ENCODE results near the gene ZGPAT. TPM values are rescaled to one million over a fixed set of nuclear protein-coding genes. Genes with fewer than 3 reads are reported as not detected.
A peak's percentile ranks its signal among the peaks of the same experiment; 100 is the strongest.
"Not testable (repeated sequence)": the region's sequence is repeated elsewhere in the genome, so short reads cannot be mapped to it uniquely, and the experiment has no call there.

Gene ZGPAT
- polyA plus RNA-seq, 6 donors from 2014 or later = 25.5 to 58.2 (median 28.1) TPM

DNA sequence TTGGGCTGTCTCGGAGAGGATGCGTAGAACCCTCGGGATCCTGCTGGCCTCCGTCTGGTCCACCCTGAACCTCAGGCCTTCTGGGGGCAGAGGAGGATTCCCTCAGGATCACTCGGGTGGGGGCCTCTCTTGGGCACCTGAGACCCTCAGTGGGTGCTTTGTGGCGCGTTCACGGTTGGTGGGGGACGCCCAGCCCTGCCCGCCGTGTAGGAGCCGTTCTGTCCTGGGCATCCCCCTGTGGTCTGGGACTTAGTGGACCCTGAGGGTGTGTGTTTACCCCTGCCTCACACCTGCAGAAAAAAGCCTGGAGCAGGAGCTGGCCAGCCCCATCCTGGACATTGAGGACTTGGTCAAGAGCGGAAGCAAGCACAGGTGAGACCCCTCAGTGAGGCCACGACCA lies 42.1 kb upstream of the ZGPAT start:
- ATAC-seq (ENCODE audit: low read depth in 2 of 2) (no peak), DNase-seq (no peak)
- Mint-ChIP-seq H3K27me3 (no peaks in the 10 kb centered on the region), H3K27ac (peak overlapping the region in 1 of 6 donors; percentile 29), H3K36me3 (peaks cover 5 to 8% of the 10 kb centered on the region in 2 donors), H3K9me3 (peaks cover 0 to 1% (median 0%) of the 10 kb centered on the region in 7 donors), H3K4me1 (peaks cover 0 to 8% (median 4%) of the 10 kb centered on the region in 3 donors), H3K4me3 (no peak overlapping the region)

DNA sequence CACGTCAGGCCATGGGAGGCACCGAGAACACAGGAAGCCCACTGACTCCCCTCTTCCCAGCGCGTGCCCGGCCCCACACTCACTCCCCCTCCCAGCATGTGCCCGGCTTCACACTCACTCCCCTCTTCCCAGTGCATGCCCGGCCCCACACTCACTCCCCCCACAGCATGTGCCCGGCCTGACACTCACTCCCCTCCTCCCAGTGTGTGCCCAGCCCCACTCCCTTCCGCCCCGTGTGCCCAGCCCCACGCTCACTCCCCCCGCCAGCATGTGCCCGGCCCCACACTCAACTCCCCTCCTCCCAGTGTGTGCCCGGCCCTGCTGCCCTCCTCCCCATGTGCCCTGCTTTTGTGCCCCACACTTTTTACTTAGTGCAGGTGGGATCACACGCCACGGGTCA lies 40.0 kb upstream of the ZGPAT start:
- peaks cover 0 to 1% (median 0%) of the 10 kb centered on the region in 7 donors for H3K9me3 Mint-ChIP-seq
- H3K36me3 Mint-ChIP-seq = peaks cover 5 to 8% of the 10 kb centered on the region in 2 donors
- no peak for ATAC-seq (ENCODE audit: low read depth in 2 of 2)

DNA sequence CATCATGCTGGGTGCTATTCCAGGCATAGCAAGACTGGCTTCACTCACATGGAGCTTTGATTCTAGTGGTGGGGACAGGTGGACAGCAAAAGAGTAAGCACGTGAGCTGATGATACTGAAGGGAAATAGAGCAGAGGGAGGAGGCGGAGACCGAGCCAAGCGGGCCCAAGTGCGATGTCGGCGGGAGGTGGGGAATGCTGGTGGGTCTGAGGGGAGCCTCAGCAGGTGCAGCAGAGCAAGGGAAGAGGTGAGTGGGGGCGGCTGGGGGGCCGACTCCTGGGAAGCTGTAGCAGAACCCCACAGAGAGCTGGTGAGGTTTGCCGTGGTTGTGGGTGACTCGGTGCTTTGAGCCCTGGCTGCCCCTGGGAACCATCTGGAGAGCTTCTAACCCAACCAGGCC lies 39.5 kb upstream of the ZGPAT start:
- Mint-ChIP-seq H3K27ac (no peak overlapping the region), H3K4me1 (peaks cover 0 to 4% (median 4%) of the 10 kb centered on the region in 3 donors), H3K9me3 (peaks cover 0 to 1% (median 0%) of the 10 kb centered on the region in 7 donors), H3K36me3 (peaks cover 5 to 8% of the 10 kb centered on the region in 2 donors), H3K4me3 (no peak overlapping the region), H3K27me3 (no peaks in the 10 kb centered on the region)
- ATAC-seq (ENCODE audit: low read depth in 2 of 2) = no peak
- no peak for DNase-seq

More for the DNA sequence above, 40.0 kb upstream of the ZGPAT start:
- no peaks in the 10 kb centered on the region for H3K27me3 Mint-ChIP-seq
- H3K4me3 Mint-ChIP-seq = no peak overlapping the region
- no peak for DNase-seq
- peaks cover 0 to 4% (median 4%) of the 10 kb centered on the region in 3 donors for H3K4me1 Mint-ChIP-seq
- H3K27ac Mint-ChIP-seq = no peak overlapping the region

DNA sequence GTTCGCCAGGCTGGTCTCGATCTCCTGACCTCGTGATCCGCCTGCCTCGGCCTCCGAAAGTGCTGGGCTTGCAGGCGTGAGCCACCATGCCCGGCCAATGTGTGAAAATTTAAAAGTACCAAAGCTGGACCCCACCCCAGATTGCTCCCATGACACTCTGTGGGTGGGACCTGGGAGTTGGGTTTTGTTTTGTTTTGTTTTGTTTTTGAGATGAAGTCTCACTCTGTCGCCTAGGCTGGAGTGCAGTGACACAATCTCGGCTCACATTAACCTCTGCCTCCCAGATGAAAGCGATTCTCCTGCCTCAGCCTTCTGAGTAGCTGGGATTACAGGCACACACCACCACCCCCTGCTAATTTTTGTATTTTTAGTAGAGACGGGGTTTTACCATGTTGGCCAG lies 36.1 kb upstream of the ZGPAT start:
- H3K36me3 Mint-ChIP-seq = peaks cover 5 to 18% of the 10 kb centered on the region in 2 donors
- H3K9me3 Mint-ChIP-seq; H3K4me3 Mint-ChIP-seq; H3K4me1 Mint-ChIP-seq; ATAC-seq (ENCODE audit: low read depth in 2 of 2); H3K27ac Mint-ChIP-seq; DNase-seq; H3K27me3 Mint-ChIP-seq: not testable (repeated sequence)

DNA sequence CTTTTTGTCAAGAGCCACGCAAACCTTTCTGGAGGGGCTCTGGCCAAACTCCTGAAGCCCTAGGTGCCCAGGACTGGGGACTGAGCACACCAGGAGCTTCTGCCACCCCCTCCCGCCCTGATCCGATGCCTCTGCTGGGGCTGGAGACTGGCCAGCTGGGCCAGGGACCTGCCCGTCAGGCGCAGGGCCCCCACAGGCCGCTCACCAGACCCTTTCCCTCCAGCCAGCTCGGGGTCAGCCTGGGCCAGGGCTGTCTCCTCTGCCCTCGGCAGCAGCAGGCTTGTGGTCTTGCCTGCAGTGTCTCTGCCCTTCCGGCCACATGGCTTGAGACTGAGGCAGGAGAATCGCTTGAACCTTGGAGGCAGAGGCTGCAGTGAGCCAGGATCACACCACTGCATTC lies 35.2 kb upstream of the ZGPAT start:
- no peak for ATAC-seq (ENCODE audit: low read depth in 2 of 2)
- DNase-seq = no peak
- H3K4me3 Mint-ChIP-seq = no peak overlapping the region
- H3K36me3 Mint-ChIP-seq = peaks cover 5 to 18% of the 10 kb centered on the region in 2 donors
- H3K27ac Mint-ChIP-seq = no peak overlapping the region
- H3K4me1 Mint-ChIP-seq = peaks cover 0 to 4% (median 4%) of the 10 kb centered on the region in 3 donors
- no peaks in the 10 kb centered on the region for H3K27me3 Mint-ChIP-seq
- H3K9me3 Mint-ChIP-seq = peaks cover 0 to 1% (median 0%) of the 10 kb centered on the region in 7 donors

DNA sequence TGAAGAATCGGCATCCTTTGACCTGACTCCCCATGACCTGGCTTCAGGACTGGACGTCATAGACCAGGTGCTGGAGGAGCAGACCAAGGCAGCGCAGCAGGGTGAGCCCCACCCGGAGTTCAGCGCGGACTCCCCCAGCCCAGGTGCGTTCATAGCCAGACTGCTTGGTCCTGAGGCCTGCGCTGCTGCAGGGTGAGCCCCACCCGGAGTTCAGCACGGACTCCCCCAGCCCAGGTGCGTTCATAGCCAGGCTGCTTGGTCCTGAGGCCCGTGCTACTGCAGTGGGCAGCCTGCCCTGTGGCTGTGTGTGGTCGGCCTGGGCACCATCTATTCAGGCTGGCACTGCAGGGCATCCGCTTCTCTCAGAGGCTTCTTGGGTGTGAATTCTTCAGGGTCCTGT lies 33.9 kb upstream of the ZGPAT start:
- Mint-ChIP-seq H3K36me3 (peaks cover 0 to 11% of the 10 kb centered on the region in 2 donors), H3K9me3 (no peaks in the 10 kb centered on the region), H3K27ac (peak overlapping the region in 1 of 6 donors; percentile 76), H3K4me3 (no peak overlapping the region), H3K4me1 (peaks cover 0 to 4% (median 0%) of the 10 kb centered on the region in 3 donors), H3K27me3 (no peaks in the 10 kb centered on the region)
- ATAC-seq (ENCODE audit: low read depth in 2 of 2) = no peak
- no peak for DNase-seq

DNA sequence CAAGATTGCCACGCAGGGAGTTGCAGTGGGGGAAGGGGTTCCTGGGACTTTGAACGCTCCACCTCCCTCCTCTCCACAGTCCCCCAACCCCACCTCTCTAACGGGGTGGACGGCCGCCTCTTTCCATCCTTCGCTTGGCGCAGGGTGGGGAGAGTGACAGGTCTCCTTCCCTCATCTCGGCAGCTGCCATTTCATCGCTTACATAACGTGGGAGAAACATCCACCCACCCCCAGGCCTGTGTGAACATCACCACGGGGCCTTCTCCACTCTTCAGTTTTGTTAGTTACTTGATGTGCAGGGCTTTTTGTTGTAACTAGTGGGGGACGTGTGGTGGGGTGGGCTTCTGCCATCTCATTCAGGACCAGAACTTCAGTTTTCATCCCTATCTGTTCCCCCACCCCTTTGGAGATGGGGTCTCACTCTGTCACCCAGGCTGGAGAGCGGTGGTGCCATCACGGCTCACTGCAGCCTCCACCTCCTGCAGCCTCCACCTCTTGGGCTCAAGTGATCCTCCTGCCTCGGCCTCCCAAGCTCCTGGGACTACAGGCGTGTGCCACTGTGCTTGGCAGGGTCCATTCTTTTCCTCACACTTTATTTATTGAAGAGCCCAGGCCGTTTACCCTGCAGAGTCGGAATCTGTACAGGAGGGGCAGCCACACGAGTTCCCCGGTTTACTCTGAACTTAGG lies 32.0 kb upstream of the ZGPAT start:
- Mint-ChIP-seq H3K9me3 (no peaks in the 10 kb centered on the region), H3K4me1 (no peaks in the 10 kb centered on the region), H3K27me3 (no peaks in the 10 kb centered on the region), H3K27ac (no peak overlapping the region), H3K36me3 (peaks cover 0 to 11% of the 10 kb centered on the region in 2 donors), H3K4me3 (peak overlapping the region in 1 of 8 donors; percentile 66)
- ATAC-seq (ENCODE audit: low read depth in 2 of 2) (no peak), DNase-seq (no peak)

DNA sequence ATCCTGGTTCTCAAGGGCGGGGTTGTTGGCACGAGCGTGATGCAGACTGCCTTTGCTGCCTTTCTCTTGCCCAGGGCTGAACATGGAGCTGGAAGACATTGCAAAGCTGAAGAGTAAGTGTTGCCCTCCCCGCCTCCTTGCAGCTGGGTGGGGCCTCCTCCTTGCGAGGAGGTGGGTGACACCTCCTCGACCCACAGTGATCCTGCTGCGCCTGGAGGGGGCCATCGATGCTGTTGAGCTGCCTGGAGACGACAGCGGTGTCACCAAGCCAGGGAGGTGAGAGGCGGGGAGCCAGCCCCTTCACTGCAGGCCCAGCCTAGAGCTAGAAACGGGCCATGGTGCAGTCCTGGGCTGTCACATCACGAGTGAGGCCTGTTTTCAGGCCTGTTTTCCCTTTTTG lies 29.8 kb upstream of the ZGPAT start:
- DNase-seq (no peak), ATAC-seq (ENCODE audit: low read depth in 2 of 2) (no peak)
- Mint-ChIP-seq H3K36me3 (peaks cover 0 to 11% of the 10 kb centered on the region in 2 donors), H3K27ac (peak overlapping the region in 1 of 6 donors; percentile 67), H3K9me3 (no peaks in the 10 kb centered on the region), H3K4me1 (no peaks in the 10 kb centered on the region), H3K27me3 (no peaks in the 10 kb centered on the region), H3K4me3 (no peak overlapping the region)

DNA sequence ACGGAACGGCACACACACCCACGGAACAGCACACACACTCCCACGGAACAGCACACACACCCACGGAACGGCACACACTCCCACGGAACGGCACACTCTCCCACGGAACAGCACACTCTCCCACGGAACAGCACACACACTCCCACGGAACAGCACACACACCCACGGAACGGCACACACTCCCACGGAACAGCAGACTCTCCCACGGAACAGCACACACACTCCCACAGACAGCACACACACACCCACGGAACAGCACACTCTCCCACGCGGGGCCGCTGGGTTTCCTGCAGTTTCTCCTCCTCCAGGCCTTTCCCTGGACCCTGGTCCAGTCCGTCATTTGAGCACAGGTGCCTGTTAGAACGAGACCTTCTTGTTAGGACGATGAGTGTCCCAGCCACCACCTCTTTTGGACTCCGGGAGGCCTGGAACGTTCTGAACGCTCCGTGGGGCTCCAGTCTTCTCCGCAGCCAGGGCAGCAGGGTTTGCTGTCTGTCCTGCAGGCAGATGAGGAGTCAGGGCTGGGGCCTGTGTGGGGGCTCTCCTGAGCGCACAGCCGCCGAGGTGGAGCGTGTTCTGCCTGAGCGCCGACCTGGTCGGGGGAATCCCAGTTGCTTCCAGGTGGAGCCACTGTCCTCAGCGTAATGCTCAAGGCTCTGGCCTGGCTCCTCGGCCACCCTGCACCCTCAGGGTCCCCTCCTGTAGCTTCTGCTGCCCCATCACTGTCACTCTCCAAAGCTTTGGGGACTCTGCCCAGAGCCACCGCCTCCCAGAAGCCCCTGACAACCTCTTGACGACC lies 29.0 kb upstream of the ZGPAT start:
- H3K27ac Mint-ChIP-seq = no peak overlapping the region
- H3K36me3 Mint-ChIP-seq = peaks cover 0 to 11% of the 10 kb centered on the region in 2 donors
- H3K4me3 Mint-ChIP-seq = no peak overlapping the region
- no peak for ATAC-seq (ENCODE audit: low read depth in 2 of 2)
- DNase-seq = no peak
- H3K9me3 Mint-ChIP-seq = no peaks in the 10 kb centered on the region
- H3K4me1 Mint-ChIP-seq = no peaks in the 10 kb centered on the region
- H3K27me3 Mint-ChIP-seq = no peaks in the 10 kb centered on the region

DNA sequence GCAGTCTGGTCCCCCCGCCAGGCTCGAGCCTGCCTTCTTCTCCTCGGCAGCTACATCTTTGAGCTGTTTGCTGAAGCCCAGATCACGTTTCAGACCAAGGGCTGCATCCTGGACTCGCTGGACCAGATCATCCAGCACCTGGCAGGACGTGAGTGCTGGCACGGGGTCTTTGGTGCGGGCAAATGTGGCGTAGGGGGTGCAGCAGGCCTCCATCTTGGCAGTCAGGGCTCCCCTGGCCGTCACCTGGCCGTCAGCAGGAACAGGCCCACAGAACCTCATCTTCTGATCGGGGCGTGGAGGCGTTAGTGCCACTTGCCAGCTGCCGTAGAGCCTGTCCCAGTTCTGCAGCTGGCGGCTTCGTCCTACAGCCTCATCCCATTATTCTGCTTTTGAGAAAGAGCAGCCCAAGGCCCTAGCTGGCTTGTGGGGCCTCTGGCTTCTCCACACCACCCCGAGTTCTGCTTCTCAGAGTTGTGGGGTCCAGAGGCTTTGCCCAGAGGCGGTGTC lies 28.0 kb upstream of the ZGPAT start:
- DNase-seq (no peak), ATAC-seq (ENCODE audit: low read depth in 2 of 2) (no peak)
- no peaks in the 10 kb centered on the region for H3K27me3 Mint-ChIP-seq
- H3K9me3 Mint-ChIP-seq = no peaks in the 10 kb centered on the region
- no peak overlapping the region for H3K27ac Mint-ChIP-seq
- H3K36me3 Mint-ChIP-seq = peaks cover 0 to 11% of the 10 kb centered on the region in 2 donors
- no peaks in the 10 kb centered on the region for H3K4me1 Mint-ChIP-seq
- H3K4me3 Mint-ChIP-seq = no peak overlapping the region

DNA sequence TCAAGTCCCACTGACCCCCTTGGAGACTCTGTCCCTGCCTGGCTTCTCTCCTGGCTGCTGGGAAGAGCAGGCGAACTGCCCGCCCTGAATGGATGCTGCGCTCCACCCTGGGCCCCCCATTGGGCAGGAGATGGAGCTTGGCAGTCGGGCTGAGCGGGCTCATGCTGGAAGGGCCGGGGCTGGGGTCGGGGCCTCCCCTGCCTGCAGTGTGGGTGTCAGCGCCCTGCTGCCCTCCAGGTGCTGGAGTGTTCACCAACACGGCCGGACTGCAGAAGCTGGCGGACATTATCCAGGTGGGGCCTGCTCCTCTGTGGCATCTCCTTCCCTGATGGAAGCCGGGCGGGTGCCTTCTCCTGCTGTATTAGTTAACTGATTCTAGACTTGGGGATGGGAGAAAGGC lies 27.4 kb upstream of the ZGPAT start:
- Mint-ChIP-seq H3K27me3 (no peaks in the 10 kb centered on the region), H3K27ac (no peak overlapping the region), H3K36me3 (peaks cover 0 to 10% of the 10 kb centered on the region in 2 donors), H3K4me1 (no peaks in the 10 kb centered on the region), H3K9me3 (no peaks in the 10 kb centered on the region), H3K4me3 (no peak overlapping the region)
- ATAC-seq (ENCODE audit: low read depth in 2 of 2) (no peak), DNase-seq (no peak)

DNA sequence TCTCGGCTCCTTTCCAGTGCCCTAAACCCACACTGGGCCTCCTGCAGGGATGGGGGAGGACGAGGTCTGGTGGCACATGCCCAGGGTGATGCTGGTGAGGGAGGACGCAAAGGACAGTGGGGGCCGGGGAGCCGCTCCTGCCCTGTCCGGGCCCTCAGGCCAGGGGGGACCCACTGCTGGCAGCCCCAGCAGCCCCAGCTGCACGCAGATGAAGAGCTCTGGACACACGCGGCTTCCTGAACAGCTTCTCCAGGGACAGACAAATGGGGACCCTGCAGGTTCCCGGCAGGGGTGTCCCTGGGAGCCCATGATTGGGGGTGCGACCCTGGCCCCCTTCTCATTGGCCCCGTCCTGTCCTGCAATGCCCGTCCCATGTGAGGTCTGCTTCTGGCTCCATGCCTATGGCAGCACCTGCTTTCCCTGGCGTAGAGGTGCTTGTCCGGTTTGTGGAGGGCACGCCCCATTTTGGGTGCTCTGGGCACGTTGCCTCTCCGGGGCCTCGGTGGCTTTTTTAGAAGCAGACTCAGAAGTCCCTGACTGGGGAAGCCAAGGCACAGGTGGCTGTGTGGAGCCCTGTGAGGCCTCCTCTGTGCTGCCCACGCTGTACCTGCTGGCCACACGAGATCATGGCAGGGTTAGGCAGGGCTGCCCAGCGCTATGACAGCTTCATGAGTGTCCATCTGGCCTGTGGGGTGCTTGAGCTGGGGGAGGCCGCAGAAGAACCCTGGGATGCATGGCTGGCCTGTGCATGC lies 26.8 kb upstream of the ZGPAT start:
- DNase-seq (no peak), ATAC-seq (ENCODE audit: low read depth in 2 of 2) (no peak)
- no peak overlapping the region for H3K27ac Mint-ChIP-seq
- no peaks in the 10 kb centered on the region for H3K9me3 Mint-ChIP-seq
- H3K36me3 Mint-ChIP-seq = peaks cover 0 to 4% of the 10 kb centered on the region in 2 donors
- no peaks in the 10 kb centered on the region for H3K27me3 Mint-ChIP-seq
- H3K4me1 Mint-ChIP-seq = no peaks in the 10 kb centered on the region
- no peak overlapping the region for H3K4me3 Mint-ChIP-seq

DNA sequence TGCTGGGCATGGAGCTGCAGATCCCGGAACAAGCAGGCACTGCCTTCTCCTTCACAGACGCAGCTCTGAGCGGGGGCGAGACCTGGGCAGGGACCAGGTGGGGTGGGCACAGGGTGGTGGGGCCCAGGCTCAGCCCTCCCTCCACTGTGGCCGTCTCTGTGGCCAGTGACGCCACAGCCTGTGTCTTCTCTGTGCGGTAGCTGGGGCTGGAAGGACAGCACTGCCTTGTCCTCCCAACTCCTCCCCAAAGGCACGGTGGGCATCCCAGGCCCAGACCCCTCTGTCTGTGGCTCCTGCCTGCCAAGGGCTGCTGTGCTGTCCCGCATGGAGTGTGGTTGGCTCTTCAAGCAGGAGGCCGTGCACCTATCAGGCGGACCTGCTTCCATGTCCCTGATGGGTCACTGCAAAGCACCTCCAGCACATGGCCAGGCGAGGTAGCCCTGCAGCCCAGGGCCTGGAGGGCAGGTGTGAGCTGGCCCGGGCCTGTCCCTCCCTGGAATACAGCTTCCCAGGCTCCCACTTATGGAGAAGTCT lies 26.2 kb upstream of the ZGPAT start:
- Mint-ChIP-seq H3K9me3 (no peaks in the 10 kb centered on the region), H3K27me3 (no peaks in the 10 kb centered on the region), H3K36me3 (no peaks in the 10 kb centered on the region), H3K27ac (no peak overlapping the region), H3K4me1 (no peaks in the 10 kb centered on the region), H3K4me3 (peak overlapping the region in 1 of 8 donors; percentile 25)
- DNase-seq (no peak), ATAC-seq (ENCODE audit: low read depth in 2 of 2) (no peak)
